T-helper 2 cell treated with Interferon-gamma antibody and Interleukin-4, amounts not matched to agents 100 ng/mL and 5 ng/mL, for 36 hours (primary cell): ENCODE data around the gene STMN3. TPM values are rescaled to one million over a fixed set of nuclear protein-coding genes. Genes with fewer than 3 reads are reported as not detected.

Experiments
- intact Hi-C: fragments of 100-400 bp; cut with micrococcal nuclease; formaldehyde crosslinking; loops from one replicate; pipeline ENCODE4 v1.15.1; 2023
- total RNA-seq: library from RNA; stranded (reverse); gene quantifications from 2 replicates; pipeline ENCODE4 v1.2.3, GENCODE V29; 2022

STMN3 gene
- total RNA-seq, 1 donor from 2014 or later, result 27.3 TPM

- intact Hi-C loops, result no loop called here
Measured at GRCh38 chr20:63592661-63593060, 60.6 kb downstream of the STMN3 start.

DNA sequence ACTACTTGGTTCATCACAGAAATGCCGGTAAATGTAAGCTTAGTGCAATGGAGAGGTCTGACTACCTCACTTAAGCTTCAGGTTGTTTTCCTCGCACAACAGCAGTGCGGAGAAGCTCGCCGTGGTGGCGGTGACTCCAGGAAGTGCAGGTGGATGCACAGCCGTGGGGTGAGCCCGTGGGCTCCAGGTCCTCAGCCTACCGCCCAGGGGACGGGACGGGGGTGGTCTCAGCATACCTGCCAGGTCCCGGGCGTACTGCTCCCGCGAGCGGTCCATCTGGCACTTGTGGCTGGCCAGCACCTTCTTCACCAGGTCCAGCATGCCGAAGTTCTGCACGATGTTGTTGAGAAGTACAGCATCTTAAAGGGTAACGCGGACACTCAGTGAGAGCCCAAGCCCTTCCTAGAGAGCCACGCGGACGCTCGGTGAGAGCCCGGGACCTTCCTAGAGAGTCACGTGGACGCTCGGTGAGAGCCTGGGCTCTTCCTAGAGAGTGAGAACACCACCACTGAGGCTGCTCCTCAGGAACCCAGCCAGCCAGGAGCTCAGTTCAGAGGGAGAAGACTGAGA is 61.4 kb downstream of the STMN3 start:
- intact Hi-C loops, result no loop called here

DNA sequence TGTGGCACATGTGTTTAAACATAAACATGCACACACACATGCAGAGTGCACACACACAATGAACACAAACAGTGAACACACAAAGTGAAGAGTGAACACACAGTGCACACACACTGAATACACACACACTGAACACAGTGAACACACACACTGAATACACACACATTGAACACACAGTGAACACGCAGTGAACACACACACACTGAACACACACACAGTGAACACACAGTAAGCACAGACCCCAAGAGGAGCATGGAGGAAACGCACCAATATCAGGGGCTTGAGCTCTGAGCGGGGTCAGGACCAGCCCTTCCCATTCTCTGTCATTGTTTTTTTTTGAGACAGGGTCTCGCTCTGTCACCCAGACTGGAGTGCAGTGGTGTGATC is 62.1 kb downstream of the STMN3 start:
- intact Hi-C loops, result no loop called here

GRCh38 chr20:63590218-63591146 is 62.7 kb downstream of the STMN3 start:
- intact Hi-C loops, result no loop called here

Other genes with a start within 250 kb of the STMN3 start
- 0.05 and 0.11 TPM in 2 replicates for gene KCNQ2, start 180.8 kb downstream of the STMN3 start, total RNA-seq
- 0.45 and 0.55 TPM in 2 replicates for gene EEF1A2, start 154.3 kb downstream of the STMN3 start, total RNA-seq
- gene PPDPF, start 132.7 kb downstream of the STMN3 start, total RNA-seq, result 159 and 167 TPM in 2 replicates
- gene PTK6, start 116.0 kb downstream of the STMN3 start, total RNA-seq, result 1.1 and 1.2 TPM in 2 replicates
- not detected in 2 replicates for gene SRMS, start 105.7 kb downstream of the STMN3 start, total RNA-seq
- 0.64 and 0.66 TPM in 2 replicates for gene FNDC11, start 99.3 kb downstream of the STMN3 start, total RNA-seq
- 46.4 and 47.7 TPM in 2 replicates for gene HELZ2, start 79.2 kb downstream of the STMN3 start, total RNA-seq
- 16.3 and 17.4 TPM in 2 replicates for gene GMEB2, start 26.3 kb downstream of the STMN3 start, total RNA-seq
- 49.5 and 52.4 TPM in 2 replicates for gene RTEL1, start 4.9 kb upstream of the STMN3 start, total RNA-seq
- not detected in 2 replicates for gene TNFRSF6B, start 43.2 kb upstream of the STMN3 start, total RNA-seq
- gene ARFRP1, start 54.6 kb upstream of the STMN3 start, total RNA-seq, result 63.3 and 66.8 TPM in 2 replicates
- 41.6 and 44.2 TPM in 2 replicates for gene ZGPAT, start 54.6 kb upstream of the STMN3 start, total RNA-seq
- 185 and 193 TPM in 2 replicates for gene LIME1, start 83.2 kb upstream of the STMN3 start, total RNA-seq
- gene SLC2A4RG, start 86.4 kb upstream of the STMN3 start, total RNA-seq, result 102 and 113 TPM in 2 replicates
- gene ZBTB46, start 177.8 kb upstream of the STMN3 start, total RNA-seq, result 0.16 and 0.32 TPM in 2 replicates
- gene ABHD16B, start 208.1 kb upstream of the STMN3 start, total RNA-seq, result not detected in 2 replicates
- 46.4 and 48.3 TPM in 2 replicates for gene TPD52L2, start 211.8 kb upstream of the STMN3 start, total RNA-seq
- 50.4 and 53.8 TPM in 2 replicates for gene DNAJC5, start 241.7 kb upstream of the STMN3 start, total RNA-seq